GM21447 (cell line): ENCODE measurements around the gene KRTAP10-12.
"Not testable (repeated sequence)": the region's sequence is repeated elsewhere in the genome, so short reads cannot be mapped to it uniquely, and the experiment has no call there.

Experiments used
- ATAC-seq: cut with Tn5 transposase; IDR thresholded peaks from one replicate; pipeline ENCODE4 v1.9.1; 2021; ENCODE audit not compliant: unreplicated experiment

The KRTAP10-12 gene

DNA sequence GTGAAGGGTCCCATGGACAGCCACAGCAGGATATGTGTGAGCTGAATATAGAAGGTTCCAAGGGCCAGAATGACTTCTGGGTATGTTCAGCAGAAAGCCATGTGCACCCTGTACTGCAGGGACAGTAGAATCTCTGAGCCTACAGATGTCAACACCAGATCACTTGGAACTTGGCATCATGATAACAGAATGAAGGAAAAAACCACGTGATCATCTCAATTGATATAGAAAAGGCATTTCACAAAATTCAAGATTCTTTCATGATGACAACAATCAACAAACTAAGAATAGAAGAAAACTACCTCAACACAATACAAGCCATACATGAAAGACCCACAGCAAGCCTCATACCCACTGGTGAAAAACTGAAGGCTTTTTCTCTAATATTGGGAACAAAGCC is 29.4 kb upstream of the KRTAP10-12 start:
- ATAC-seq, result no peak

GRCh38 chr21:44670642-44671432 is 26.1 kb upstream of the KRTAP10-12 start:
- no peak for ATAC-seq

DNA sequence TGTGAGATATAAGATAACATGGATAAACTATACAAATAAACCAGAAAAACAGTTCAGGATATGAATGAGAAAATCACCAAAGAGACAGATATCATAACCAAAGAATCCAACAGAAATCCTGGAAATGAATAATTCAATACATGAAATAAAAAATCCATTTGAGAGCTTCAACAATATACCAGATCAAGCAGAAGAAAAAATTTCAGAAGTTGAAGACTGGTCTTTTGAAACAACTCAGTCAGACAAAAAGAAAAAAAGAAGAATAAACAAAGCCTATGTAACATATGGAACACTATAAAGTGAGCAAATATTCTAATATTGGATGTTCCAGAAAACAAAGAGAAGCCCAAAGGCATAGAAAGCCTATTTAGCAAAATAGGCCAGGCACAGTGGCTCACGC is 25.1 kb upstream of the KRTAP10-12 start:
- no peak for ATAC-seq

DNA sequence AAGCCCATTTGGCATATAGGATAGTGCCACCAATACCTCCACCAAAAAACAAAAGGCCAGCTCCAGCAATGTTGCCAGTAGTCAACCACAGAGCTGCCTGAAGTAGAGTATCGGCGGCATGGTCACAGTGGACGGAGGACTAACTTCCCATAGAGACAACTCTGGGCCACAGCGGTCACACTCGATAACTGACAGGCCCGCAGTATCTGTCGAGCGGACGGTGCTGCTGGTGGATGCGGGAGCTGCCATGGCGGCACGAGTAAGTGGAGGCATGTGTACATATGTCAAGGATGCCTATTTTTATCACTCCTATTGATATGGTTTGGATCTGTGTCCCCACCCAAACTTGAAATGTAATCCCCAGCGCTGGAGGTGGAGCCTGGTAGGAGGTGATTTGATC is 19.1 kb upstream of the KRTAP10-12 start:
- ATAC-seq, result no peak

- ATAC-seq, result no peak
These were observed 15.8 kb upstream of the KRTAP10-12 start for GRCh38 chr21:44681152-44681551.

DNA sequence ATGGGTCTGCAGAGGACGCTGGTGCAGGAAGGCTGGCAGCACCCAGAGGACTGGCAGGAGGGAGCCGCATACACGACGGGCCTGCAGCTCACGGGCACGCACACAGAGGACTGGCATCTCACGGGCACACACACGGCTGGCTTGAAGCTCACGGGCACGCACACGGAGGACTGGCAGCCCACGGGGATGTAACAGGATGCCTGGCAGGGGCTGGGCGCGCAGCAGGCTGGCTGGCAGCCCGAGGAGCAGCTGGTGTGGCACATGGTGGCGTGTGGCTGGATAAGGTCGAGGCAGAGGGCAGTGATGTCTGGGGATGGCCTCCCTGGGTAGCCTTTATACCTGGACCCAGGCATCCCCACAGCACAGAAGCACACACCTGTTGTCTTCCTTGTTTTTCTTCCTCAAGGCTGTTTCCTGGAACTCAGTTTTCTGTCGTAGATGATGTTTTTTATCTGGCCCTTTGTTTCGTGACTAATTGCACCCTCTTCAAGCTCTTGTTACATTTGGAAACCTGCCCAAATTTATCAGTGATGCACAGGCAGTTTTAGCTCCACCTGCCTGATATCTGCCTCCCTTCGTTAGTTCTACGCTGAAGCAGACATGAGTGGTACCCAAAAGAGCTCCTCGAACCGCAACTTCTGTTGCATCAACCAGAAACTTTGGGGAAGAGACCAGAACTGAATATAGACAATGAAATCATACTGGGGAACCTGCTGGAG is 15.0 kb upstream of the KRTAP10-12 start, which contains the start of gene KRTAP12-1:
KRTAP12-1 (minus strand) TSS at position 303 of the 719 bp plus-strand sequence; CDS start at position 263, 40 bp downstream.
- ATAC-seq, result no peak

DNA sequence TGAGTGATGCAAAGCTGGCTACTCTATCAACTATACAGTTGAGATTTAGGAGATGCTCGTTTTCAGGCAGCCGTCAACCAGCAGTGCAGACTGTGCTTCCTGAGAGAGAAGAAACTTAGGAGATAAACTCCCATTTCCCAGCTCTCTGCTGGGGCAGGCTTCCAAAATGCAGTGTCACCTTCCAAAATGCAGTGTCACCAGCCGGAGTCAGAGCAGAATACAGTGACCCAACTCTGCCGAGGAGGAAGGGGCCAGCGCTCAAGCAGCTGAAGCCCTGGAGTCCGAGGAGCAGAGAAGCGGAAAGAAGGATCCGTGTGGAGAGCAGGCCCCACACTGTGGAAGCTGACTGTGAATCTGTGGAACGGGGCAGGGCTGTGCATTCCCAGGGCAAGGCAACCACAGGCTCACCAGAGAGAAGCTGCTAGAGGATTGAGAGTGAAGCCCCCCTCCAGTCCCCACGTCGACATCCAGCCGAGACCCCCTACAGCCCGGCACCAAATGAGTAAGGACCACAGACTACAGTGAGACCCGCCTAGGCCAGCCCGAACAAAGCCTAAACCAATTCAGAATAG is 14.3 kb upstream of the KRTAP10-12 start:
- ATAC-seq, result no peak

GRCh38 chr21:44684077-44684476 is 12.9 kb upstream of the KRTAP10-12 start:
- ATAC-seq, result no peak

- no peak for ATAC-seq
These were observed 12.5 kb upstream of the KRTAP10-12 start for GRCh38 chr21:44684483-44684882.

DNA sequence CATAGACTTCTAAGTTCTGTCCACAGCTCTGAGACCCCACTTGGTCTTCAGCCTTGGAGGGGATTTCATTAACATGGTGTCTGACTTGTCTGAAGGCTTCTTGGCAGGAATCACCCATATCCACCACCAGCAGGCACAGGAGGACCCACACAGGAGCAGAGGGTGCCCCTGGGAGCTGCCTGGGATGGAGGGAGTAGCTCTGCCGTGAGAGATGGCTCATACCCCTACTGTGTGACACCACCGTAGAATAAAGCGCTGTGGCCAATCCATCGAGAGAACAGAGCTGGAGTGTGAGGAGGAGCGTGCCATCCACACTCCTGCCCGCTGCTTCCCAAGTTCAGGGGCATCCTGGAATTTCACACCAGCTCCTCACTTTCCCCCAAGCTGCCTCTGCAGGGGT is 11.9 kb upstream of the KRTAP10-12 start:
- ATAC-seq, result not testable (repeated sequence)

- no peak for ATAC-seq
These were observed 10.8 kb upstream of the KRTAP10-12 start for GRCh38 chr21:44686000-44686781.

GRCh38 chr21:44686843-44687561 is 10.0 kb upstream of the KRTAP10-12 start:
- no peak for ATAC-seq

DNA sequence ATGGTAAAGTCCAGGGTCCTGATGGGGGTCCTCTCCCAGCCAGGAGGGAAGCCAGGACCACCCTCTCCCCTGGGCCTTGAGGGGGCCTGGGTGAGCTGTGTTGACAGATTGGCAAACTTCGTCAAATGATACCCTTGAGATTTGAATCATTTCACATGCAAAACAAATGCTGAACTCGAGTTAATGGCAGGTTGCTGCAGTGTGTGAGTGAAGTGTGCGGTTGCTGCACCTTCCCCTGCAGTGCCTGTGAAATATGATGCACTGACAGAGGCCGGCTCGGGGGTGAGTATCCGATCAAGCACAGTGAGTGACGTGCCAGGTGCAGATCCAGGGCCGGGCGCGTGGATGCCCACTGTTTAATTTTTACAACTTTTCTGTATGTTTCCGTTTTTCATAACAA is 9.3 kb upstream of the KRTAP10-12 start:
- ATAC-seq, result no peak

DNA sequence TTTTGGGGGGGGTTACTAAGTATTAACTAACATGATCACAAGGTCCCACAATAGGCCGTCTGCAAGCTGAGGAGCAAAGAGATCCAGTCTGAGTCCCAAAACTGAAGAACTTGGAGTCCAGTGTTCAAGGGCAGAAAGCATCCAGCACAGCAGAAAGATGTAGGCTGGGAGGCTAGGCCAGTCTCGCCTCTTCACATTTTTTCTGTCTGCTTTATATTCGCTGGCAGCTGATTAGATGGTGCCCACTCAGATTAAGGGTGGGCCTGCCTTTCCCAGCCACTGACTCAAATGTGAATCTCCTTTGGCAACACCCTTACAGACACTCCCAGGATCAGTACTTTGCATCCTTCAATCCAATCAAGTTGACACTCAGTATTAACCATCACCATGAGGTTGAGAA is 7.2 kb upstream of the KRTAP10-12 start:
- not testable (repeated sequence) for ATAC-seq

DNA sequence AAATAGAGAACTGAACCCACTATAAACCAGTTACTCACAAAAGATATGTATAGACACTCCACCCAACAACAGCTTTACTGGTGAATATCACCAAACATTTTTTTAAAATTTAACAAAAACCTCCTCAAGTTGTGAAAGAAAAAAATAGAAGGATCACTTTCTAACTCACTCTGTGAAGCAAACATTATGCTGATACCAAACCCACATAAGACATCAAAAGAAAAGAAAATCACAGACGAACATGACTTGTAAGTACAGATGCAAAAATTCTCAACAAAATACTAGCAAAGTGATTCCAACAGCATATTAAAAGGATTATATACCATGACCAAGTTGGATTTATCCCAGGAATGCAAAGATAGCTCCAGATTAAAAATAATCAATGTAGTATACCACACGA is 5.3 kb upstream of the KRTAP10-12 start:
- no peak for ATAC-seq

DNA sequence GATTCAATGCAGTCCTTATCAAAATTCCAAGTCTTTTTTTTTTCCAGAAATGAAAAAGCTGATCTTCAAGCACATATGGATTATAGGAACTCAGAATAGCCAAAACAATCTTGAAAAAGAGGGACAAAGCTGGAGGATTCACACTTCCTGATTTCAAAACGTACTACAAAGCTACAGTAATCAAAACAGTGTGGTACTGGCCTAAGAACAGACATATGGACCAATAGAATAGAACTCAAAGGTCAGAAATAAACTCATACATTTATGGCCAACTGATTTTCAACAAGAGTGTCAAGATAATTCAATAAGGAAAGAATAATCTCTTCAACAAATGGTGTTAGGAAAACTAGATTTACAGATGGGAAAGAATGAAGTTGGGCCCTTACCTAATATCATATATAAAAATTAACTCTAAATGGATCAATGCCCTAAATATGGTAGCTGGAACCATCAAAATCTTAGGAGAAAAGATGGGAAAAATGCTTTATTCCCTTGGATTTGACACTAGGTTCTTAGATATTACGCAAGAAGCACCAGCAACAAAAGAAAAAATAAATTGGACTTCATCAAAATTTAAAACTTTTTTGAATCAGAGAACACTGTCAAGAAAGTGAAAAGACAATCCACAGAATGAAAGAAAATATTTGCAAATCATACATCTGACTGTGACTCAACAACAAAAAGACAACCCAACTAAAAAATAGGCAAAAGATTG is 4.0 kb upstream of the KRTAP10-12 start:
- ATAC-seq, result no peak

DNA sequence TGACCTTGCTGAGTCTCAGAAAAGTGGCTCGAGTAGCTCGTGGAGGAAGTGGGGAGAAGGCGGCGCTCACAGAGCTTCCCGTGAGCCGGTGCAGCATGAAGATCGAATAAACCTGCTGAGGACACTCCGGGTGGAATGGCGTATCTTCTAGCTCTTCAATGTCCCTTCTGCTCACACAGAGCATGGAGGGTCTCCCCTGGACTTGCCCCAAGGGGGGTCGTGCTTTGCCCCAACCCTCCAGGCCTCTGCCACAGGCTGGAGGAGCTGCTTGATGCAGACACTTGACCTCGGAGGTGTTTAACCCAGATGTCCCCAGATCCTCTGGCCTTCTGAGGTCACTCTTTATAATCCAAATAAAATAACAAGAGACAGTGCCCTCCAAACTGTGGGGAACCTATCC is 2.2 kb upstream of the KRTAP10-12 start:
- ATAC-seq, result no peak

DNA sequence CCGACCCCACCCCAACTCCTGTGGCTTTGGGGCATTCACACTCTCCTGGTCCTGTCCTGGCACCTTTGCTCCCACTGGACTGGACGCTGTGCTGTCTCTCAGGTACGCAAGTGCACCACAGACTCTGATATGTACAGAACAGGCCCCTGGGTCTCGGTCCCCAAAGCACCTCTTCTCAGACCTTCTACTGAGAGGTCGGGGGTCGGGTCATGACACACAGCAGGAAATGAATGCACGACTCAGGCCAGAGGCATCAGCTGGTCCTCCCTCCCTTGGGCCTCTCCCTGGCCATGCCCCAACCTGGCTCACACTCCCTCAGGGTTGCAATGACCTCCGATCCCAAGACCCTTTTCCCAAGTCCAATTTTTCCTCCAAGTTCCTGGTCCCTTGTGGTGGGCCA is 1.8 kb upstream of the KRTAP10-12 start:
- ATAC-seq, result no peak

DNA sequence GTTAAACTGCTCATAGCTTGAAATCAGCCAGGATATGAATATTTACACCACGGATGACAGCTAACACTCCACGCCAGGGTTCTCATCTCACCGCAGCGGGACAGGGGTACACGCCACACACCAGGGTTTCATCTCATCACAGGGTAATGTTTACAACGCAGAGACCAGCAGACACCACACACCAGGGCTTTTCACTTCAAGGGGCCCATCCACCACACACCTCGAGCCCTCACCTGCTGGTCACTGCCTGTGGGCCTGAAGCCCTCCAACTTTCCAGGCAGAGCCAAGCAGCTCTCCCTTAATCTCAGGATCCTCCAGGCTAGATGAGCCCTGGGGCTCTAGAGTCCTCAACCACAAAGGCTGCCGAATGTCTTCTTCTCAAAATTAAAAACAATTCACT is 1.3 kb upstream of the KRTAP10-12 start:
- ATAC-seq, result no peak

DNA sequence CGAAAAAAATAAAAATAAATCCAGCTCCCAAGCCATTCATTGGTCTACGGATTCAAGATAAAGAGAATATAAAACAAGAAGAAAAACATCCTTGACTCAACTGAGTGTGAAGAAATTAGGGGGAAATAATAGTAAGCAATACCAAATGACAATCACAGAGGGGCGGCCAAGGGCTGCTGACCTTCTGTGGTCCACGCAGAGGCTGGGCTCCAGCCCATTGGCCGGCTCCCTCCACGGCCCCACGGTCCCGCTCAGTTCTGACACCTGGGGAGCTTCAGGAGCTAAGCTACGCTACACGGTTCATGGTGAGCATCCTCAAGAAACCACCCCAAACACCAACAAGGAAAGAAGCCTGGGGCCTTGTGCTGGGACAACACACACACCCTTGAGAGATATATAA is 400 bp upstream of the KRTAP10-12 start:
- no peak for ATAC-seq
